ENCODE data around the gene GRIN2C.

GRIN2C gene

GRCh38 chr17:74863420-74864296 is 4.0 kb upstream of the GRIN2C start:
- no peak for DNase-seq

GRCh38 chr17:74862919-74863318 is 3.2 kb upstream of the GRIN2C start:
- no peak for DNase-seq

- no peak for DNase-seq
Measured at GRCh38 chr17:74862108-74862901, 2.6 kb upstream of the GRIN2C start.

GRCh38 chr17:74861662-74862107 is 2.0 kb upstream of the GRIN2C start:
- DNase-seq = no peak

- DNase-seq = no peak
Measured at GRCh38 chr17:74860872-74861661, 1.4 kb upstream of the GRIN2C start.

- no peak for DNase-seq
Measured at GRCh38 chr17:74860229-74860871, 665 bp upstream of the GRIN2C start.

GRCh38 chr17:74858672-74859458 is 820 bp downstream of the GRIN2C start:
- DNase-seq = no peak

- DNase-seq = no peak
Measured at GRCh38 chr17:74857191-74857590, 2.5 kb downstream of the GRIN2C start.

- no peak for DNase-seq
Measured at GRCh38 chr17:74856112-74856511, 3.6 kb downstream of the GRIN2C start.

GRCh38 chr17:74855323-74855722 is 4.4 kb downstream of the GRIN2C start:
- DNase-seq = no peak

GRCh38 chr17:74854792-74855191 is 4.9 kb downstream of the GRIN2C start:
- DNase-seq = no peak

GRCh38 chr17:74853669-74854068 is 6.0 kb downstream of the GRIN2C start:
- no peak for DNase-seq

GRCh38 chr17:74853048-74853397 is 6.7 kb downstream of the GRIN2C start:
- DNase-seq = no peak

GRCh38 chr17:74852237-74853047 is 7.2 kb downstream of the GRIN2C start:
- DNase-seq = no peak

GRCh38 chr17:74851612-74852236 is 8.0 kb downstream of the GRIN2C start:
- no peak for DNase-seq

GRCh38 chr17:74850914-74851313 is 8.8 kb downstream of the GRIN2C start:
- no peak for DNase-seq

- no peak for DNase-seq
Measured at GRCh38 chr17:74850310-74850709, 9.4 kb downstream of the GRIN2C start.

- no peak for DNase-seq
Measured at GRCh38 chr17:74848656-74849399, 10.9 kb downstream of the GRIN2C start.

- DNase-seq = no peak
Measured at GRCh38 chr17:74846621-74847020, 13.1 kb downstream of the GRIN2C start.

- DNase-seq = no peak
Measured at GRCh38 chr17:74843352-74843627, 16.4 kb downstream of the GRIN2C start.
